GM19455 (cell line): Measurements from ENCODE around the gene TRHDE.
"Not testable (repeated sequence)": the region's sequence is repeated elsewhere in the genome, so short reads cannot be mapped to it uniquely, and the experiment has no call there.

Source experiments
- ATAC-seq: cut with Tn5 transposase; IDR thresholded peaks from one replicate; pipeline ENCODE4 v1.9.1; 2021; ENCODE audit not compliant: unreplicated experiment

Gene TRHDE

GRCh38 chr12:72509891-72510290, 237.7 kb downstream of the TRHDE start:
- no peak for ATAC-seq

GRCh38 chr12:72510772-72511171, 238.6 kb downstream of the TRHDE start:
- no peak for ATAC-seq

GRCh38 chr12:72511498-72511897, 239.3 kb downstream of the TRHDE start:
- ATAC-seq = no peak

DNA sequence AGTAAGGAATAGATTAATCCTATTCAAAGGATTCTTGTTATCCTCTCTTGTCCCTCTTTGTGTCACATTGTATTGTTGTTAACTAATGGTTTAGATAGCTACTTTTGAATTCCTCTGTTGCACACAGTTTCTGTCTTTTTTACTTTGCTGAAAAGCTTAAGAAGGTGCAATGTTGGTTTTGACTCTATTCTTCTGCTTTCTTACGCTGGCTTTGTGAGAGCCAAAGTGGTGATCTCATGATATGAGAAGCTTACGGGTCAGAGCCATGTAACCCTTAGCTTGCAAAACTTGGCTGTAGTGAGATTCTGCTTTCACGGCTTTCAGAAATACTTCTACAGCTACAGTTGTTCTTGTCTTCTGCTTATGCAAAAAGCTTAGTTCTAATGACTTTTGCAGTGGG, 239.7 kb downstream of the TRHDE start:
- ATAC-seq = no peak

DNA sequence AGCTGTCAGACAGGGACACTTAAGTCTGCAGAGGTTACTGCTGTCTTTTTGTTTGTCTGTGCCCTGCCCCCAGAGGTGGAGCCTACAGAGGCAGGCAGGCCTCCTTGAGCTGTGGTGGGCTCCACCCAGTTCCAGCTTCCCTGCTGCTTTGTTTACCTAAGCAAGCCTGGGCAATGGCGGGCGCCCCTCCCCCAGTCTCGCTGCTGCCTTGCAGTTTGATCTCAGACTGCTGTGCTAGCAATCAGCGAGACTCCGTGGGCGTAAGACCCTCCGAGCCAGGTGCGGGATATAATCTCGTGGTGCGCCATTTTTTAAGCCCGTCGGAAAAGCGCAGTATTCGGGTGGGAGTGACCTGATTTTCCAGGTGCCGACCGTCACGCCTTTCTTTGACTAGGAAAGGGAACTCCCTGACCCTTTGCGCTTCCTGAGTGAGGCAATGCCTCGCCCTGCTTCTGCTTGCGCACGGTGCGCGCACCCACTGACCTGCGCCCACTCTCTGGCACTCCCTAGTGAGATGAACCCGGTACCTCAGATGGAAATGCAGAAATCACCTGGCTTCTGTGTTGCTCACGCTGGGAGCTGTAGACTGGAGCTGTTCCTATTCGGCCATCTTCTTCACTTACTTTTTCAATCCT, 248.0 kb downstream of the TRHDE start:
- not testable (repeated sequence) for ATAC-seq

GRCh38 chr12:72521326-72521725, 249.2 kb downstream of the TRHDE start:
- ATAC-seq = no peak

GRCh38 chr12:72522411-72522810, 250.2 kb downstream of the TRHDE start:
- no peak for ATAC-seq

DNA sequence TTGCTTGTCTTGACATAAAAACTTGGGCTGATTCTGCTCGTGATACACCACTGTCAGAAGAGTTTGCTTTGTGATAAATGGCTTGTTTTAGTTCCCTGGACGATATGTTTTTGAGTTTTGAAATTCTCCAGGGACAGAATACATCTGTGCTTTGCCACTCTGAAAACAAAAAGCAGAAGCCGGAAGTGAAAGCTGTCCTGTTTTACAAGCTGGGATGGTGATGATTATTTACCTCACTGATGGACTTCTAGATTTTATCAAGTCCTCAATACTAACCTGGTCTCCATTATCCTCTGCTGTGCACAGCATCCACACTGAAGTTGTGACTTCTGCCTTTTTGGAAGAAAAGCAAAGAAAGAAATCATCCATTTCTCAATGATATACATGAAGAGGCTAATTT, 251.6 kb downstream of the TRHDE start:
- no peak for ATAC-seq

DNA sequence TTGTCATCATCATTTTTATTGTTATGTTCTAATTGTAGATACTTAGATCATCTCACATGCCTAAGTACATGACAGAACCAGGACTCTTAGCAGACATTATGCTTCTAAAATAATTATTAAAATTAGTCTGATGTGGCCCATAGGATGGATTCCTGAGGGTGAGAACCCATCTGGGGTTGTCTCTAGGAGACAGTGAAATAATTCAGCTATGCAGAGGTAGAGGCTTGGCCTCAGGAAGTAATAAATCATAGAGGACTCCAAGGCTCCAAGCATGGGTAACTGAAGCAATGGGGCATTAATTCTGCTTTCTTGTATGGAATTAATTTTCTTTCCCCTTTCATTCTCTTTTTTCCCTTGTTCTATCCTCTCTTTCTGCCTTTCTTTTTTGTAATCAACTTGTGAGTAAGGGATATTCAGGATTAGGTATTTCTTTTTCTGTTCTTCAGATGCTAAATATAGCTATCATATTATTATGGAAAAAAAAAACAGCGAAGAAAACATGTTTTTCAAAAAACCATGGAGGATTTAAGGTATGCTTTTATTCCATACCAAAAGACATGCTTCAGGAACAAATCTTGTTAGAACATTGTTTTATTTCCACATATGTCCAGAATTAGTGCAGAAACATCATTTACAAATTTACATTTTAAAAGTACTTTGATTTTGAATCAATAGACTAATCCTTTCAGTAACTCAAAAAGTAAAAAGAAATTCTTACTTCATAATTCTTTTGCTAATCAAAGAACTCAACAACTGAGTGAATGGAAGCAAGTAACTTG, 263.2 kb downstream of the TRHDE start:
- no peak for ATAC-seq

GRCh38 chr12:72540811-72541210, 268.6 kb downstream of the TRHDE start:
- ATAC-seq = no peak

DNA sequence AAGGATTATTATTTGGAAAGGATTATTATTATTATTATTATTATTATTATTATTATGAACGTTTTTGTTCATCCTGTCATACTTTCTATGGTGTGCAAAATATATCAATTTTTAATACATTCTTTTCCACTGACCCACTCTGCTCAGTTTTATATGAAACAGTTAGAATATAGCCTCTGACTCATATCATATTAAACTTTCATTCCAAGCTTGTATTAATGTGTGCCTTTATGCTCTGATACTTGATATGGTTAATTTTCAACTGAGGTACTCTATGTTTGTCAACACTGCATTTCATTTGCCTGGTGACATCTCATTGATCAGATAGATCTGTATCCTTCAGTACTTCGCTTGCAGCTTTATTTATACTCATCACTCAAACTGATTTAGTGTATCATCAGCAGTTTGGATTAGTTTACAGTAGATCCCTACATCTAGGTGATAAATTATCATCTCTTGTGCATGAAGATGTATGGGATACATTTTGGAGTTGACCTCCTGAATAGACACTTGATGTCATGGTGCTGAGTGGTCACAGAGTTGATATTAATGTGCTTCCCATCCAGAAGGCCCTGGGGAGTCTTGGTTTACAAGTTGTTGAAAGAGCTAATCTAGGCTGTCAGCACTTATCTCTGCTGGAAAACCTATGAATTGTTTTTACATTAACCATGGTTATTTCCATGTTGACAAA, 271.8 kb downstream of the TRHDE start:
- ATAC-seq = no peak

- no peak for ATAC-seq
These were observed 273.9 kb downstream of the TRHDE start for GRCh38 chr12:72546106-72546505.

- no peak for ATAC-seq
These were observed 275.4 kb downstream of the TRHDE start for GRCh38 chr12:72547573-72547972.

- ATAC-seq = no peak
These were observed 277.0 kb downstream of the TRHDE start for GRCh38 chr12:72549184-72549583.

GRCh38 chr12:72560003-72560769, 288.0 kb downstream of the TRHDE start:
- no peak for ATAC-seq

DNA sequence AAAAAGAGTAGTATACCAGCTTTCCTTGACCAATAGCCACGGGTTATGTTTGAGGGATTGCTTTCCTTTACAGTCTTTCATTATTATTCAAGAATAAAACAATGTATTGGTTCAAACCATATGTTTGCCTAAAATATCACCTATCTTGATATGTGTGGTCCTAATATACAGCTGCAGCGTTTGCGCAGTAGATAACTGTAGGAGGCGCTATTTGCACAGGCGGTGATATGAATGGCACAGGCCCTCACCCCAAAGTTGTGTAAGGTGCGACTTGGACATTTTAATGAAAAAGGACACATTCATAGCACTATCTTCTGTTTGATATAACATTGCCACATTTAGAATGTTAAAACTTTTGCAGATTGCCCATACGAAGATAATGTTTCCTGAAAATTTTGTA, 298.4 kb downstream of the TRHDE start:
- ATAC-seq = no peak

GRCh38 chr12:72574138-72574537, 302.0 kb downstream of the TRHDE start:
- ATAC-seq = no peak

DNA sequence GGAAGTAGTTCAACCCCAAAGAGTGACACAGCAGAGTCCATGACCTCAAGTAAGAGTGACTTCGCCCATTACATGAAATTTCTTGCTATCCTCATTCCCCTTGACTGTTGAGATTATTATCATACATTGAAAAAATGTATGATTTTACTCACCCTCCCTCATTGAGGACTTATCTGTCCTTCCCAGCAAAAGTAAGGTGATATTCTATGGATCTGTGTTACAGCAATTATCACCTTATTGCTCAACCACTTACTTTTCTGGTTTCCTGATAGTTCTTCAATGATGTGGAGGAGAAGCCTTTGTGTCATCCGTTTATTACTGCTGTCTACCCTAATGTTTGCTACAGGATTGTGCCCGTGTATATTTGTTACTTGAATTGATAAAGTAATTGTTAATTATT, 306.2 kb downstream of the TRHDE start:
- no peak for ATAC-seq

DNA sequence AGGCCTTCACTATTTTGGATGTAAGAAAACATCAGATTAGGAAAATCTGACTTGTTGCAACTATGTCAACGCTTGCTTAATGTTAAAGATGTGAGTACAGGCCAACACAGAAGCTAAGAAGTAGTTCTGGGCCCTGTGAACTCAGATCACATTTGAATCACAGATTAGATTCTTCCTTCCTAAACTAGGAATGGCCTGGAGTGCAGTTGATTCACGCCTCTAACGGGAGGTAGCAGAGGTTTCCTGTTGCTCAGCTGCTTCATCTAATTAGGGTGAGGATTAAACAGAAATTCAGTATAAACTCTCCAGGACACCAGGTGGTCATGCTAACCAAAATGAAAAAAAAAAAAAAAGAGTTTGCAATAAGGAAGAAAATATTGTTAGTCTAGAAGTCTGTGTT, 314.3 kb downstream of the TRHDE start:
- ATAC-seq = no peak

DNA sequence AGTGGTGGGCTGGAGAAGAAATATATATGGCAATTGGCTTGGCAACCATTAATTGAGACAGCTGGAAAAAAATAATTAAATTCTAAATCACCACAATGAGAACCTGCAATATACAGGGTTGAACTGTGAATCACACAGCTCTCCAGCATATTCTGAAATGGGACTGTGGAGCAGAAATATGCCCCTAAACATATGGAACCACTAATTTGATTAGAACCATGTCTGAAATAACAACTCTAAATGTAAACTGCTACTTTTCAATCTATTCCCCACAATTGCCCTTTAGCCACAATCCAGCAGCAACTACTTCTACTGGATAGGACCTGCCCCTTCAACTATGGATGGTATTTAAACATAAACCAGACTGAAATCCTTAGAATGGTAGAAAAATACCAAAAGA, 330.4 kb downstream of the TRHDE start:
- no peak for ATAC-seq

DNA sequence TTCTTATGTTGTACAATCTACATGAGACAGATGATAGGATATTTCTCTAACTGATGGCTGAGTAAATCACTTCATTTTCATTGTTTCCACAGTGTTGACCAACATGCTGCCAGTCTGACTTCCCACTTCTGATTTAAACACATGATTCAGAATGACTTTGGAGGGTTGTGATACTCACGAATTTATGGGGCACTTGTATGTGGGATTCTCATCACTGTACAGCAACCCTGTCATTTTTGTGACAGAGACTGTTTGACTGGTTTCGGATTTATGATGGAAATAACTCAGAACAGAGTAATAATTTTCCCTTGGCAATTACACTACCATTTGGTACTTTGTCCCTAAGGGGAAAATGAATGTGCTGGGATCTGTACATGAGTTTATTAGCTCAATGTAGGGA, 333.8 kb downstream of the TRHDE start:
- ATAC-seq = no peak
